IPS-15b (cell line): ENCODE results near the gene MCF2L2.

Experiments used
- H3K27me3 ChIP-seq: one replicate; pipeline ENCODE4 v1.6.1; 2013; ENCODE audit warnings: low read length; ENCODE audit not compliant: control insufficient read depth, insufficient read depth
- H3K36me3 ChIP-seq: one replicate; pipeline ENCODE4 v1.6.1; 2013; ENCODE audit warnings: low read length; ENCODE audit not compliant: control insufficient read depth, insufficient read depth
- H3K4me1 ChIP-seq: one replicate; pipeline ENCODE4 v1.6.1; 2013; ENCODE audit warnings: mild to moderate bottlenecking, low read length; ENCODE audit not compliant: control insufficient read depth, insufficient read depth
- H3K4me3 ChIP-seq: one replicate; pipeline ENCODE4 v1.5.1; 2013; ENCODE audit warnings: low read depth, low read length
- H3K9ac ChIP-seq: one replicate; pipeline ENCODE4 v1.6.1; 2013; ENCODE audit warnings: low read depth, mild to moderate bottlenecking, low read length
- H3K9me3 ChIP-seq: one replicate; pipeline ENCODE4 v1.6.1; 2013; ENCODE audit warnings: mild to moderate bottlenecking, low read length; ENCODE audit not compliant: control insufficient read depth, insufficient read depth

MCF2L2 gene

DNA sequence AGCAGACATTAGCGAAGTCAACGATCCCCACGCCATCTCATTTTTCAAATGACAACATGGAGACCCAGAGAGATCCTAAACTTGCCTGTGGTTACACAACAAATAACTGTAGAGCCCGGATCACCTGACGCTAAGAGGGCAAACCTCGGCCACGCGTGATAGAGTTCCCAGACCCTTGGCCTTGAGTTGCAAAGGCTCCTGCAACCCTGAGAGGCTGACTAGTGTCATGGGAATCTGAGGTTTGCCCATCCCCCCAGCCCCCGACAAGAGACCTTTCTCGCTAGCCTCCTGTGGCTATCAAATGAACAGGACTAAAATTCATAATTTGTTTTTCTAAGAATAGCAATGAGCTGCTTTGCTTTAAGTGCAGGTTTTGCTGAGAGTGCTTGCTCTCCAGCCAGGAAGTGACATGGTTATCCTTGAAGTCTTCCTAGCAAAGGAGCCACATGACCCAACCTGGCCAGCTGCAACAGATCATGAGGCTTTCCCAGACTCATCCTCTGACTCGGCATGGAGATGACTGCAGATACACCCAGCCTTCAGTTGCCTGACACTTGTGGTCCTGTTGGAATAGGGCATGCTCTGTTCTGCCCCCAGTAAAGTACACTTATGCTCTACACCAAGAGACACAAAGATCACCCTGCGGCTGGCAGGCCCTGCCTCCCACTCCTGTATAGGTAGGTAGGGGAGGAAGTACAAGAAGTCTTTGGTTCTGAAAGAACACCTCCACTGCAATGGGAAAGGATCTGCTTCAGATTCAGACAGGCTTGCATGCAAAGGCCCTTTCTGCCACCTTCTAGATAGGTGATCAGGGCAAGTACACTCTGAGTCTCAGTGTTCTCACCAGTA lies 36.0 kb downstream of the MCF2L2 start:
- H3K9me3 ChIP-seq = no peaks in the 10 kb centered on the region
- H3K4me3 ChIP-seq = no peak overlapping the region
- no peaks in the 10 kb centered on the region for H3K27me3 ChIP-seq
- peaks cover 14% of the 10 kb centered on the region for H3K4me1 ChIP-seq
- no peak overlapping the region for H3K9ac ChIP-seq
- no peaks in the 10 kb centered on the region for H3K36me3 ChIP-seq

GRCh38 chr3:183391460-183391859 lies 37.0 kb downstream of the MCF2L2 start:
- Histone ChIP-seq H3K9me3 (no peaks in the 10 kb centered on the region), H3K27me3 (no peaks in the 10 kb centered on the region), H3K4me3 (no peak overlapping the region), H3K4me1 (peaks cover 14% of the 10 kb centered on the region), H3K36me3 (no peaks in the 10 kb centered on the region), H3K9ac (no peak overlapping the region)

- Histone ChIP-seq H3K27me3 (no peaks in the 10 kb centered on the region), H3K4me1 (peaks cover 15% of the 10 kb centered on the region), H3K9ac (no peak overlapping the region), H3K9me3 (no peaks in the 10 kb centered on the region), H3K4me3 (no peak overlapping the region), H3K36me3 (no peaks in the 10 kb centered on the region)
Measured at GRCh38 chr3:183390844-183391243, 37.6 kb downstream of the MCF2L2 start.

DNA sequence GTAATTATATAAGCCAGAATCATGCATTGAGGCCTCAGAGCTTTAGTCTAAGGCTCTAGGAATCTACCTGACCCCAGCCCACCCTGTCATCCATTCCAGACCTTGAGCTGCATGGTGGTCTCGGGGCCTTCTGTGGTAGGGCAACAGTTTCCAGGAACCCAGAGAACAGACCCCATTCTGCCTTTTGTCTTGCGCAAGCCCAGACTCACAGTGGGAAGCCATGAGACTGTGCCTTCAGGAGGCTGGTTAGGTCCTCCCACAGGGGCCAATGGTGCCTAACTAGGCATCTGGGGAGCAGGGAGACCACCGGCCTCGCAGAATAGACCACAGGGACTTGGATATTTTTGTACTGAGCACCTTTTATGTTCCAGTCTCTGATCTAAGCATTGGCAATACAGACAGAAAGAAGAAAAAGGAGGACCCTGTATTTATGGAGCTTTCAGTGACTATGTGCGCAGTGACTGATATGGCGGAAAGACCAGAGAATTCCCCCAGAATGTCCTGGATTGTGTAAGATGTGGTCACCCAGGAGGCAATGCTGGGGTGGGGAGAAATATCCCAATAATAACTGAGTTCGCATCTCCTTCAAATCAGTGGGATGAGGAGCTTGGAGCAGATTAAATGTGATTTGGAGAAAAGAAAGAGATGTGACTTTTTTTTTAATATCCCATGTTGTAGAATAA lies 40.1 kb downstream of the MCF2L2 start:
- Histone ChIP-seq H3K4me1 (peaks cover 15% of the 10 kb centered on the region), H3K9ac (no peak overlapping the region), H3K4me3 (no peak overlapping the region), H3K36me3 (no peaks in the 10 kb centered on the region), H3K27me3 (no peaks in the 10 kb centered on the region), H3K9me3 (no peaks in the 10 kb centered on the region)

GRCh38 chr3:183387797-183388196 lies 40.6 kb downstream of the MCF2L2 start:
- Histone ChIP-seq H3K4me3 (no peak overlapping the region), H3K9ac (no peak overlapping the region), H3K36me3 (no peaks in the 10 kb centered on the region), H3K9me3 (no peaks in the 10 kb centered on the region), H3K27me3 (no peaks in the 10 kb centered on the region), H3K4me1 (peaks cover 15% of the 10 kb centered on the region)

- H3K4me3 ChIP-seq = no peak overlapping the region
- H3K27me3 ChIP-seq = no peaks in the 10 kb centered on the region
- H3K9me3 ChIP-seq = no peaks in the 10 kb centered on the region
- no peak overlapping the region for H3K9ac ChIP-seq
- no peaks in the 10 kb centered on the region for H3K36me3 ChIP-seq
- H3K4me1 ChIP-seq = peaks cover 10% of the 10 kb centered on the region
Measured at GRCh38 chr3:183386651-183387050, 41.8 kb downstream of the MCF2L2 start.

DNA sequence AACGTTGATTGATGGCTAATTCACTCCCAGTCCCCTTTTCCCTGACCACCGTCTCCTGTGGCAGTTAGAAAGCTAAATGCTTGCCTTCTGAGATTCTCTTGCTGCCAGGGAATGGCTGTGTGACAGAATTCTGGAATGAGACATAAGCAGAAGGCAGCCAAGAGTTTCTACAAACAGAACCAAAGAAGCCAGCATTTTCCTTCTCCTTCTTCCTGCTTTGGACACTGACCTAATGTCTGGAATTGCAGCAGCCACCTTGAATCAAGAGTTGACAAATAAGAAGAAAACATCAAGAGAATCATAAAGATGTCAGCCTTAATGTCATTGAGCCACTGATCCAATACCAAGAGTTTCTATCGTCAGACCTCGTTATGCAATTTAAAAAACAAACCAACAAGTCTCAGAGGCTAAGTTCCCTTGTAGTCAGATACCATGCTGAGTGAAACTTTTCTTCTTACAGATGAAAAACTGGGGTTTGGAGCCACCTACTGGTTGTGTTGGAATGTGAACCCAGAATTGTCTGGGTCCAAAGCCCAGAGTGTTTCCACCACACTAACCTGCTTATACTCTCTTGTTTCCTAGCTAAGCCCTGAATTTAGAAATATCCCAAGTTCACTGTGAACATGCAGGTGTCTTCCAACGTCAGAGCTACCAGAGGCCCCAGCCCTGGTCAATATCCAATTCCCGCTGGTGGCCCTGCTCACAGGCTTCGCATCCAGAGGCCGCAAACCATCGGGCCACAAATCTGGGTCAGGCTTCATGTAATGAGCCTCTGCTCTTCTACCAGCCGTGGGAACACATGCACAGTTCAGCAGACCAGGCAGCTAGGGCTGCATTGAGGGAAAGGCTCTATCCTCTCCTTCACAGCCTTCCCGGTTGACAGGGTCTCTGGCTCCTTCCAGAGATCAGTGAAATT lies 42.5 kb downstream of the MCF2L2 start:
- Histone ChIP-seq H3K4me1 (peaks cover 10% of the 10 kb centered on the region), H3K27me3 (no peaks in the 10 kb centered on the region), H3K9ac (no peak overlapping the region), H3K36me3 (no peaks in the 10 kb centered on the region), H3K9me3 (no peaks in the 10 kb centered on the region), H3K4me3 (no peak overlapping the region)

- Histone ChIP-seq H3K9me3 (no peaks in the 10 kb centered on the region), H3K4me3 (no peak overlapping the region), H3K36me3 (peaks cover 3% of the 10 kb centered on the region), H3K27me3 (no peaks in the 10 kb centered on the region), H3K9ac (no peak overlapping the region), H3K4me1 (peaks cover 3% of the 10 kb centered on the region)
Measured at GRCh38 chr3:183381673-183382072, 46.7 kb downstream of the MCF2L2 start.

DNA sequence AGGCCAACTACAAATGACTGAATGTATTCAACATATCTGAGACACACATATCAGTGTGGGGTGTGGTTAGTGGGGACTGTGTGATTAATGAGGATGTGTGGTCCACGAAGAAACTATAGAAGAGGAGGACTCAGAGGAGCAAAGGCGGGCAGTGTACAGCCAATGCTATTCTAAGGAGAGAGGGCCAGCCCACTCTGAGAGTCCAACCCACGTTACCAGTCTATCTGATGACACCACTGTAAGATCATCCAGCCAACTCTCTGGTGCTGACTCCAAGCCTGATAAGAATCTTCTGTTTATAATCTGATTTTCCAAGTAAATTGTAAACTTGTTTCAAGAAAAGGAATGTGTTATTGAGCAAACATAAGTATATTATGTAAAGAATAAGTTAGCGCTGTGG lies 47.2 kb downstream of the MCF2L2 start:
- no peaks in the 10 kb centered on the region for H3K9me3 ChIP-seq
- no peak overlapping the region for H3K9ac ChIP-seq
- no peak overlapping the region for H3K4me3 ChIP-seq
- H3K36me3 ChIP-seq = peaks cover 3% of the 10 kb centered on the region
- H3K27me3 ChIP-seq = no peaks in the 10 kb centered on the region
- H3K4me1 ChIP-seq = peaks cover 3% of the 10 kb centered on the region

- no peaks in the 10 kb centered on the region for H3K9me3 ChIP-seq
- no peak overlapping the region for H3K9ac ChIP-seq
- H3K4me3 ChIP-seq = no peak overlapping the region
- no peaks in the 10 kb centered on the region for H3K27me3 ChIP-seq
- H3K4me1 ChIP-seq = no peaks in the 10 kb centered on the region
- H3K36me3 ChIP-seq = peaks cover 3% of the 10 kb centered on the region
Measured at GRCh38 chr3:183378951-183379350, 49.5 kb downstream of the MCF2L2 start.

- Histone ChIP-seq H3K4me3 (no peak overlapping the region), H3K4me1 (no peaks in the 10 kb centered on the region)
Measured at GRCh38 chr3:183378545-183378944, 49.9 kb downstream of the MCF2L2 start.

More at GRCh38 chr3:183378545-183378944, 49.9 kb downstream of the MCF2L2 start:
- Histone ChIP-seq H3K9me3 (no peaks in the 10 kb centered on the region), H3K27me3 (no peaks in the 10 kb centered on the region), H3K36me3 (peaks cover 3% of the 10 kb centered on the region), H3K9ac (no peak overlapping the region)
